ENCODE results near the gene RBM28. TPM values are rescaled to one million over a fixed set of nuclear protein-coding genes. Genes with fewer than 3 reads are reported as not detected.
A peak's percentile ranks its signal among the peaks of the same experiment; 100 is the strongest.

Gene RBM28
- total and polyA plus RNA-seq, 8 donors = 8.1 to 319 (median 25.9) TPM

GRCh38 chr7:128353610-128354009 is 9.9 kb upstream of the RBM28 start:
- Histone ChIP-seq H3K27me3 (peaks cover 0 to 53% (median 32%) of the 10 kb centered on the region in 3 donors), H3K27ac (no peak overlapping the region), H3K4me3 (no peak overlapping the region), H3K4me1 (peaks cover 7 to 24% (median 13%) of the 10 kb centered on the region in 4 donors), H3K36me3 (no peaks in the 10 kb centered on the region), H3K9me3 (no peaks in the 10 kb centered on the region)
- TF ChIP-seq POLR2A (IDR thresholded peaks at IDR 0.05) (no peak), CTCF (IDR thresholded peaks at IDR 0.05) (no peak), EP300 (IDR thresholded peaks at IDR 0.05) (no peak), POLR2AphosphoS5 (IDR thresholded peaks at IDR 0.05) (no peak)
- intact Hi-C loops (cut with DNase I; ENCODE audit: low total_unique reads) = no loop called here
- WGBS, 5 donors = 89 to 100% (median 100%) methylated on average over 1 of the region's 1 CpG
- DNase-seq = no peak

GRCh38 chr7:128353189-128353588 is 9.5 kb upstream of the RBM28 start:
- WGBS, 5 donors = 66 to 79% (median 75%) methylated on average over 3 of the region's 3 CpGs
- intact Hi-C loops (cut with DNase I; ENCODE audit: low total_unique reads) = no loop called here
- Histone ChIP-seq H3K9me3 (no peaks in the 10 kb centered on the region), H3K4me1 (peaks cover 7 to 24% (median 13%) of the 10 kb centered on the region in 4 donors), H3K36me3 (no peaks in the 10 kb centered on the region), H3K27ac (no peak overlapping the region), H3K27me3 (peaks cover 0 to 53% (median 32%) of the 10 kb centered on the region in 3 donors), H3K4me3 (no peak overlapping the region)
- TF ChIP-seq POLR2A (IDR thresholded peaks at IDR 0.05) = no peak
- TF ChIP-seq EP300 (IDR thresholded peaks at IDR 0.05) = no peak
- TF ChIP-seq POLR2AphosphoS5 (IDR thresholded peaks at IDR 0.05) = no peak
- TF ChIP-seq CTCF (IDR thresholded peaks at IDR 0.05) = no peak
- no peak for DNase-seq

- no peaks in the 10 kb centered on the region for H3K36me3 ChIP-seq
- no peak overlapping the region for H3K4me3 ChIP-seq
- intact Hi-C loops (cut with DNase I; ENCODE audit: low total_unique reads) = no loop called here
- H3K27ac ChIP-seq = no peak overlapping the region
- 64 to 77% (median 69%) methylated on average over 8 of the region's 8 CpGs for WGBS, 5 donors
- no peak for DNase-seq
- H3K27me3 ChIP-seq = peaks cover 0 to 53% (median 32%) of the 10 kb centered on the region in 3 donors
- peaks cover 7 to 24% (median 13%) of the 10 kb centered on the region in 4 donors for H3K4me1 ChIP-seq
- H3K9me3 ChIP-seq = no peaks in the 10 kb centered on the region
- no peak for TF ChIP-seq POLR2AphosphoS5 (IDR thresholded peaks at IDR 0.05)
- TF ChIP-seq CTCF (IDR thresholded peaks at IDR 0.05) = no peak
- TF ChIP-seq POLR2A (IDR thresholded peaks at IDR 0.05) = no peak
- TF ChIP-seq EP300 (IDR thresholded peaks at IDR 0.05) = no peak
Measured at GRCh38 chr7:128352636-128353035, 8.9 kb upstream of the RBM28 start.

- H3K27ac ChIP-seq = no peak overlapping the region
- H3K9me3 ChIP-seq = no peaks in the 10 kb centered on the region
- H3K4me1 ChIP-seq = peaks cover 7 to 24% (median 13%) of the 10 kb centered on the region in 4 donors
- H3K27me3 ChIP-seq = peaks cover 0 to 53% (median 32%) of the 10 kb centered on the region in 3 donors
- peak overlapping the region; percentile 33 to 45 (median 38) for H3K4me3 ChIP-seq
- 7 to 10% (median 8%) methylated on average over 24 to 34 of the region's 34 CpGs; no CpG with 5 or more reads in 1 of the 5 donors for WGBS, 5 donors
- no peak for TF ChIP-seq POLR2A (IDR thresholded peaks at IDR 0.05)
- no peak for TF ChIP-seq POLR2AphosphoS5 (IDR thresholded peaks at IDR 0.05)
- no peak for TF ChIP-seq EP300 (IDR thresholded peaks at IDR 0.05)
- peak in 5 of 7 experiments; percentile 47 to 71 (median 59) for TF ChIP-seq CTCF (IDR thresholded peaks at IDR 0.05)
- intact Hi-C loops (cut with DNase I; ENCODE audit: low total_unique reads) = no loop called here
- DNase-seq = peak; percentile 77 to 86
- no peaks in the 10 kb centered on the region for H3K36me3 ChIP-seq
Measured at GRCh38 chr7:128352153-128352537, 8.4 kb upstream of the RBM28 start.
